Heart right ventricle (tissue), 16 donors: ENCODE measurements around the gene ATG16L1. TPM values are rescaled to one million over a fixed set of nuclear protein-coding genes. Genes with fewer than 3 reads are reported as not detected.

ENCODE experiments used
- ATAC-seq, 8 donors: fragments of 200-7000 bp; cut with Tn5 transposase; one replicate each; pipeline ENCODE4 v1.9.1; 2020; ENCODE audit warnings: mild to moderate bottlenecking in 8 of 8, moderate library complexity in 8 of 8, moderate number of reproducible peaks in 1 of 8
- DNase-seq, 2 donors: peaks; one replicate each; pipeline ENCODE4 v3.0.0-alpha.2; 2020
- H3K27ac ChIP-seq, 10 donors: fragments of 200-600 bp; sonication (generic) in 2 of 10; one replicate each; pipeline versions ENCODE4 v1.5.0 to v1.8.0; 2020 to 2022; ENCODE audit warnings: mild to moderate bottlenecking in 3 of 10
- H3K27me3 ChIP-seq, 7 donors: fragments of 200-600 bp; one replicate each; pipeline ENCODE4 v1.8.0; 2021 to 2022; ENCODE audit warnings: mild to moderate bottlenecking in 2 of 7
- H3K36me3 ChIP-seq, 9 donors: fragments of 200-600 bp; sonication (generic) in 1 of 9; one replicate each; pipeline versions ENCODE4 v1.5.0 to v1.8.0; 2020 to 2022; ENCODE audit warnings: mild to moderate bottlenecking in 2 of 9
- H3K4me1 ChIP-seq, 9 donors: fragments of 200-600 bp; sonication (generic) in 1 of 9; one replicate each; pipeline versions ENCODE4 v1.5.0 to v1.8.0; 2020 to 2022; ENCODE audit warnings: mild to moderate bottlenecking in 4 of 9
- H3K4me3 ChIP-seq, 10 donors: fragments of 200-600 bp; sonication (generic) in 2 of 10; one replicate each; pipeline versions ENCODE4 v1.5.0 to v1.8.0; 2020 to 2022; ENCODE audit warnings: mild to moderate bottlenecking in 7 of 10, moderate library complexity in 2 of 10
- H3K9me3 ChIP-seq, 11 donors: fragments of 200-600 bp in 10 of 11; sonication (generic) in 2 of 11; one replicate each; pipeline versions ENCODE4 v1.5.0 to v1.8.0; 2013 to 2022; ENCODE audit warnings: mild to moderate bottlenecking in 2 of 11, control low read depth in 1 of 11, moderate library complexity in 1 of 11
- CTCF ChIP-seq, 9 donors: fragments of 200-600 bp; sonication (generic) in 2 of 9; IDR thresholded peaks; one replicate each; pipeline versions ENCODE4 v1.5.0 to v1.8.0; 2021 to 2022; ENCODE audit warnings: antibody characterized with exemption in 9 of 9, mild to moderate bottlenecking in 5 of 9, moderate library complexity in 1 of 9
- WGBS, 2 donors: extraction: QIAGEN DNeasy Blood & Tissue Kit; methylation state at CpG; one replicate each; pipeline ENCODE4 v1.1.7; 2013; ENCODE audit warnings: inconsistent platforms in 1 of 2; 5-methylcytosine and 5-hydroxymethylcytosine counted together
- intact Hi-C, 10 donors: fragments of 100-400 bp; cut with DNase I; formaldehyde crosslinking; loops; one replicate each; pipeline versions ENCODE4 v1.11.1 to v1.14.2; 2022
- polyA plus RNA-seq, 2 donors: library from polyadenylated mRNA; stranded (reverse); fragments of 200-250 nt; gene quantifications; one replicate each; pipeline ENCODE4 v1.2.3, GENCODE V29; 2013
- total RNA-seq, 10 donors: library from RNA; stranded (reverse); fragmentation: NEBNext Ultra II Directional in 3 of 10; extraction: Animal tissue kit (Norgen Biotek cat#: 25700) in 3 of 10; gene quantifications; one replicate each; pipeline versions ENCODE4 v1.2.1 to v1.2.4, GENCODE V29; 2021 to 2023
- donor health status: Arrhythmogenic right ventricular cardiomyopathy.
- donor health status: ischemic (EF 13 %, LVEDD 7.1; RV severe dilation, severe dysfunction).
- donor health status: healthy with polysubstance abuse.
- donor health status: DM: no; HTN: yes; CAD: no.
- donor health status: DM: no; HTN: no; CAD: no.
- donor health status: ischemic (EF 25% LVEDD 6.9; RV normal size, moderate dysfunction).
- donor health status: ischemic (EF 25% LVEDD 5.7; RV mildly dilated, moderate dysfunction).
- donor health status: healthy.
- donor health status: DM: yes; HTN: yes; CAD: no.
- donor health status: Ischemic cardiomyopathy.
- donor health status: ischemic (EF 35%, LVEDD 5.7; RV mildly dilated, moderate dysfunction).
- donor health status: nonischemic (EF 11% LVEDD 7.7; RV severe dilation, severe dysfunction).
- donor health status: DM: yes; HTN: yes; CAD: no.
- donor health status: PGD.
- donor health status: ischemic (EF 29% LVEDD 5.4; RV normal size, mild dysfunction).
- donor health status: nonischemic (EF 23%, LVEDD 6.1; RV moderate dilation, normal function).

ATG16L1 gene
- total and polyA plus RNA-seq, 12 donors: 7.4 to 19.2 (median 15.5) TPM

- H3K4me1 ChIP-seq: peaks cover 0 to 8% (median 0%) of the 10 kb centered on the region in 9 donors
- 97 to 98% methylated on average over 3 of the region's 3 CpGs for WGBS, 2 donors
- TF ChIP-seq CTCF (IDR thresholded peaks at IDR 0.05): no peak
Observed at GRCh38 chr2:233341296-233341695, 89.8 kb downstream of the ATG16L1 start.

GRCh38 chr2:233342301-233342700 lies 90.8 kb downstream of the ATG16L1 start:
- WGBS, 2 donors: 82 to 83% methylated on average over 5 of the region's 5 CpGs
- TF ChIP-seq CTCF (IDR thresholded peaks at IDR 0.05): no peak
- ATAC-seq (no peak), DNase-seq (no peak)
- Histone ChIP-seq H3K9me3 (peaks cover 0 to 5% (median 0%) of the 10 kb centered on the region in 11 donors), H3K27ac (no peak overlapping the region), H3K27me3 (peaks cover 0 to 5% (median 0%) of the 10 kb centered on the region in 7 donors), H3K4me3 (no peak overlapping the region), H3K36me3 (no peaks in the 10 kb centered on the region), H3K4me1 (peaks cover 0 to 8% (median 0%) of the 10 kb centered on the region in 9 donors)
- intact Hi-C loops: loop anchor here in 1 of 10 donors (10.0 kb wide), 1 partner anchor 502 kb away; no protein-coding TSS in a partner anchor

More at GRCh38 chr2:233341296-233341695, 89.8 kb downstream of the ATG16L1 start:
- intact Hi-C loops: loop anchor here in 1 of 10 donors (10.0 kb wide), 1 partner anchor 504 kb away; no protein-coding TSS in a partner anchor
- peaks cover 0 to 5% (median 0%) of the 10 kb centered on the region in 7 donors for H3K27me3 ChIP-seq
- no peak overlapping the region for H3K4me3 ChIP-seq
- peaks cover 0 to 5% (median 0%) of the 10 kb centered on the region in 11 donors for H3K9me3 ChIP-seq
- DNase-seq (no peak), ATAC-seq (no peak)
- H3K27ac ChIP-seq: no peak overlapping the region
- no peaks in the 10 kb centered on the region for H3K36me3 ChIP-seq

- DNase-seq (no peak), ATAC-seq (no peak)
Observed at GRCh38 chr2:233343171-233343705, 91.8 kb downstream of the ATG16L1 start.

More at GRCh38 chr2:233343171-233343705, 91.8 kb downstream of the ATG16L1 start:
- Histone ChIP-seq H3K9me3 (peaks cover 0 to 5% (median 0%) of the 10 kb centered on the region in 11 donors), H3K27ac (no peak overlapping the region), H3K27me3 (peaks cover 0 to 1% (median 0%) of the 10 kb centered on the region in 7 donors), H3K4me1 (peaks cover 0 to 8% (median 0%) of the 10 kb centered on the region in 9 donors), H3K4me3 (no peak overlapping the region), H3K36me3 (no peaks in the 10 kb centered on the region)
- intact Hi-C loops: loop anchor here in 1 of 10 donors (10.0 kb wide), 1 partner anchor 502 kb away; no protein-coding TSS in a partner anchor
- 90 to 91% methylated on average over 15 of the region's 15 CpGs for WGBS, 2 donors
- no peak for TF ChIP-seq CTCF (IDR thresholded peaks at IDR 0.05)

Other genes with a start within 250 kb of the ATG16L1 start
- under 1 TPM in 7 of 10 donors, not detected in 3; 0.27 to 0.75 (median 0.62) TPM for gene NGEF, start 238.4 kb upstream of the ATG16L1 start, total RNA-seq
- gene NGEF, start 238.4 kb upstream of the ATG16L1 start, polyA plus RNA-seq: under 1 TPM; 0.42 to 0.44 TPM
- not detected for gene NEU2, start 219.0 kb upstream of the ATG16L1 start, total RNA-seq
- gene NEU2, start 219.0 kb upstream of the ATG16L1 start, polyA plus RNA-seq: not detected
- 10 to 100 TPM in 1 of 10 donors, 1 to 10 TPM in 9; 2.9 to 17.2 (median 5.7) TPM for gene INPP5D, start 191.3 kb upstream of the ATG16L1 start, total RNA-seq
- 1 to 10 TPM; 3.6 to 7.5 TPM for gene INPP5D, start 191.3 kb upstream of the ATG16L1 start, polyA plus RNA-seq
- not detected for gene SAG, start 56.1 kb downstream of the ATG16L1 start, total RNA-seq
- not detected for gene SAG, start 56.1 kb downstream of the ATG16L1 start, polyA plus RNA-seq
- gene DGKD, start 102.8 kb downstream of the ATG16L1 start, total RNA-seq: 10 to 100 TPM; 26.8 to 79.5 (median 44.7) TPM
- gene DGKD, start 102.8 kb downstream of the ATG16L1 start, polyA plus RNA-seq: 10 to 100 TPM; 35.6 to 62.5 TPM